Left lung (tissue), 10 donors: ENCODE results near the gene ZBTB20. TPM values are rescaled to one million over a fixed set of nuclear protein-coding genes. Genes with fewer than 3 reads are reported as not detected.

Experiments used
- ATAC-seq: fragments of 200-7000 bp; cut with Tn5 transposase; one replicate; pipeline ENCODE4 v1.9.1; 2020; ENCODE audit warnings: moderate library complexity
- DNase-seq, 4 donors: peaks; one replicate each; pipeline ENCODE4 v3.0.0-alpha.2; 2013 to 2020
- H3K27ac ChIP-seq, 2 donors: fragments of 200-600 bp; sonication (generic) in 1 of 2; one replicate each; pipeline versions ENCODE4 v1.5.0 to v1.8.0; 2020 to 2021
- H3K27me3 ChIP-seq, 2 donors: fragments of 200-600 bp; sonication (generic) in 1 of 2; one replicate each; pipeline versions ENCODE4 v1.5.0 to v1.8.0; 2020 to 2021
- H3K36me3 ChIP-seq, 2 donors: fragments of 200-600 bp; sonication (generic) in 1 of 2; one replicate each; pipeline versions ENCODE4 v1.5.0 to v1.8.0; 2020 to 2021
- H3K4me1 ChIP-seq, 2 donors: fragments of 200-600 bp; one replicate each; pipeline ENCODE4 v1.8.0; 2021
- H3K4me3 ChIP-seq, 2 donors: fragments of 200-600 bp; sonication (generic) in 1 of 2; one replicate each; pipeline versions ENCODE4 v1.5.0 to v1.8.0; 2020 to 2021; ENCODE audit warnings: mild to moderate bottlenecking in 1 of 2
- H3K9me3 ChIP-seq, 2 donors: fragments of 200-600 bp; sonication (generic) in 1 of 2; one replicate each; pipeline versions ENCODE4 v1.5.0 to v1.8.0; 2020 to 2021
- intact Hi-C, 2 donors: fragments of 100-400 bp; cut with DNase I; formaldehyde crosslinking; loops; one replicate each; pipeline versions ENCODE4 v1.11.2 to v1.14.2; 2022
- polyA plus RNA-seq, 6 donors: library from polyadenylated mRNA; unstranded; fragments of 120-200 nt; gene quantifications; one replicate each; pipeline ENCODE4 v1.2.1, GENCODE V29; 2013; ENCODE audit not compliant: insufficient read length in 6 of 6
- total RNA-seq, 2 donors: library from RNA; stranded (reverse); fragmentation: NEBNext Ultra II Directional; extraction: Animal tissue kit (Norgen Biotek cat#: 25700); gene quantifications; one replicate each; pipeline ENCODE4 v1.2.1, GENCODE V29; 2021
- TF ChIP-seq, protein P1 (sequence below), 2 donors: fragments of 200-600 bp; sonication (generic) in 1 of 2; IDR thresholded peaks; one replicate each; pipeline versions ENCODE4 v1.5.0 to v1.8.0; 2021; ENCODE audit warnings: antibody characterized with exemption in 2 of 2
- donor health status: DM: no; HTN: yes; CAD: no.
- donor health status: DM: no; HTN: no; CAD: no.

Gene ZBTB20
- total and polyA plus RNA-seq, 8 donors = 1.1 to 63.5 (median 6.0) TPM

- TF ChIP-seq, protein P1, sequence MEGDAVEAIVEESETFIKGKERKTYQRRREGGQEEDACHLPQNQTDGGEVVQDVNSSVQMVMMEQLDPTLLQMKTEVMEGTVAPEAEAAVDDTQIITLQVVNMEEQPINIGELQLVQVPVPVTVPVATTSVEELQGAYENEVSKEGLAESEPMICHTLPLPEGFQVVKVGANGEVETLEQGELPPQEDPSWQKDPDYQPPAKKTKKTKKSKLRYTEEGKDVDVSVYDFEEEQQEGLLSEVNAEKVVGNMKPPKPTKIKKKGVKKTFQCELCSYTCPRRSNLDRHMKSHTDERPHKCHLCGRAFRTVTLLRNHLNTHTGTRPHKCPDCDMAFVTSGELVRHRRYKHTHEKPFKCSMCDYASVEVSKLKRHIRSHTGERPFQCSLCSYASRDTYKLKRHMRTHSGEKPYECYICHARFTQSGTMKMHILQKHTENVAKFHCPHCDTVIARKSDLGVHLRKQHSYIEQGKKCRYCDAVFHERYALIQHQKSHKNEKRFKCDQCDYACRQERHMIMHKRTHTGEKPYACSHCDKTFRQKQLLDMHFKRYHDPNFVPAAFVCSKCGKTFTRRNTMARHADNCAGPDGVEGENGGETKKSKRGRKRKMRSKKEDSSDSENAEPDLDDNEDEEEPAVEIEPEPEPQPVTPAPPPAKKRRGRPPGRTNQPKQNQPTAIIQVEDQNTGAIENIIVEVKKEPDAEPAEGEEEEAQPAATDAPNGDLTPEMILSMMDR (IDR thresholded peaks at IDR 0.05) = no peak
- intact Hi-C loops = no loop called here
- ATAC-seq = no peak
- Histone ChIP-seq H3K27me3 (no peaks in the 10 kb centered on the region), H3K9me3 (peaks cover 0 to 11% of the 10 kb centered on the region in 2 donors), H3K36me3 (no peaks in the 10 kb centered on the region), H3K4me1 (peaks cover 5 to 7% of the 10 kb centered on the region in 2 donors), H3K4me3 (no peak overlapping the region), H3K27ac (no peak overlapping the region)
- no peak for DNase-seq
Observed at GRCh38 chr3:115018694-115019093, 128.4 kb downstream of the ZBTB20 start.

- DNase-seq = no peak
- Histone ChIP-seq H3K36me3 (no peaks in the 10 kb centered on the region), H3K4me1 (no peaks in the 10 kb centered on the region), H3K27ac (no peak overlapping the region), H3K27me3 (no peaks in the 10 kb centered on the region), H3K4me3 (no peak overlapping the region), H3K9me3 (no peaks in the 10 kb centered on the region)
- ATAC-seq = no peak
- TF ChIP-seq, protein P1 (IDR thresholded peaks at IDR 0.05) = no peak
- intact Hi-C loops = no loop called here
Observed at GRCh38 chr3:115007966-115008365, 139.1 kb downstream of the ZBTB20 start.

DNA sequence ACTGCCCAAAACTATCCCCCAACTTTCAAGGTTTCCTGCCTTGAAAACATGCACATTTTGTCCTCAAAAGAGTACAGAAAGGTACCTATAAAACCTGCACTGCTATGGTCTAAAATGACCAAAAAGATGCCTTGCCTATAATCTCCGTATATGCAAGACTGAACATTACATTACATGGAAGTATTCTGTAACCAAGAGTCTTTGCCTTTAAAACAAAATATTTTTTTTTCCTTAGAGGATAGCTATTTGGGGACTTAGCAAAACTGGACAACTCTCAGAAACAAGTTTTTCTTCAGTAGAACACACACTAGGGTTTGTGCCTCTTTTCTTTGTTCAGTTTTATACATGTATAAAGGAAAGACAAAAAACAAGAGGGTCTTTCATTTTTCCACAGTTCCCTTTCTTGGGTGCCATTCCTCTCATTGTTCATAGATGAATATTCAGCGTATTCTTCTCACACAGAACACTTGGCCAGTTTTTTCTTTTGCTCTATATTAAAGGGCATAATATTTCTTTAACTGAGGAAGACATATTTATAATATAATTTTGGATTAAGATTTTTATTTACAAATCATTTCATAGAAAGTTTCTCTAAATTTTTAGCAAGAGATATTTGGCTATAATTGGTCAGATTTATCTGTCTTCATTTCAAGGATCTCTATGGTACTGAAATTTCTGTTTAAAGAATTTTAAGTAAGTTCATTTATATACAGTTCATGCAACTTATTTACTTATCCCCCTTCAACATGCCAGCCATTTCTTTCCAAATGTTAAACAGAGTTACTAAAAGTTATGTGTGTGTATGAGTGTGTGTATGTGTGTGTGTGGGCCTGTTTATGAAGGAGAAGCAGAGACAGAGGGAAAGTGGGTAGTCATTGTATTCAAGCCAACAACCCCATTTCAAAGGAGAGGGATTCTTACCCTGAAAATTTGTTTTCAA is 142.6 kb downstream of the ZBTB20 start:
- H3K4me3 ChIP-seq = no peak overlapping the region
- H3K27ac ChIP-seq = no peak overlapping the region
- intact Hi-C loops = no loop called here
- no peaks in the 10 kb centered on the region for H3K27me3 ChIP-seq
- no peak for ATAC-seq
- H3K9me3 ChIP-seq = peaks cover 0 to 9% of the 10 kb centered on the region in 2 donors
- no peaks in the 10 kb centered on the region for H3K36me3 ChIP-seq
- no peak for DNase-seq
- TF ChIP-seq, protein P1 (IDR thresholded peaks at IDR 0.05) = no peak
- no peaks in the 10 kb centered on the region for H3K4me1 ChIP-seq

- Histone ChIP-seq H3K36me3 (no peaks in the 10 kb centered on the region), H3K27ac (no peak overlapping the region), H3K9me3 (peaks cover 0 to 9% of the 10 kb centered on the region in 2 donors), H3K4me1 (no peaks in the 10 kb centered on the region), H3K27me3 (no peaks in the 10 kb centered on the region), H3K4me3 (no peak overlapping the region)
- ATAC-seq = no peak
- TF ChIP-seq, protein P1 (IDR thresholded peaks at IDR 0.05) = no peak
- DNase-seq = no peak
- intact Hi-C loops = no loop called here
Observed at GRCh38 chr3:114998971-114999579, 148.0 kb downstream of the ZBTB20 start.
